Central memory CD4-positive, alpha-beta T cell (primary cell): ENCODE data around the gene TNFSF13B.
"Not testable (repeated sequence)": the region's sequence is repeated elsewhere in the genome, so short reads cannot be mapped to it uniquely, and the experiment has no call there.

Experiments used
- DNase-seq: peaks from one replicate; pipeline ENCODE4 v3.0.0; 2022

The TNFSF13B gene

DNA sequence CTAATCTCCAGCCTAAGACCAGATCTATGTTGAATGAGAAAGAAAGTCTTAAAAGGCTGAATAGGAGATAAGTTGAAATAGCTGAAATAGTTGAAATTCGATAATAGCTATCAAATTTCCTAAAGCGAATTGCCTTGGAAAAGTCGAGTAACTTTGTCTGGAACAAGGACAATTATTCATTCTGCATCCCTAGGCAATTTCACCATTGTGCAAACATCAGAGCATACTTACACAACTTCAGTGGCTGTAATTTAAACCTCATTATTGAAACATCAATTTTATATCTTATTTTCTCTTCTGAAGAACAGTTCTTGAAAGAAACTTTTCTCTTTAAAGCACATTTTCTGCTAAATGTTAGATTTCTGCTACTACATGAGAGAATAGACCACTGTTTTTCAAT is 13.6 kb downstream of the TNFSF13B start:
- no peak for DNase-seq

DNA sequence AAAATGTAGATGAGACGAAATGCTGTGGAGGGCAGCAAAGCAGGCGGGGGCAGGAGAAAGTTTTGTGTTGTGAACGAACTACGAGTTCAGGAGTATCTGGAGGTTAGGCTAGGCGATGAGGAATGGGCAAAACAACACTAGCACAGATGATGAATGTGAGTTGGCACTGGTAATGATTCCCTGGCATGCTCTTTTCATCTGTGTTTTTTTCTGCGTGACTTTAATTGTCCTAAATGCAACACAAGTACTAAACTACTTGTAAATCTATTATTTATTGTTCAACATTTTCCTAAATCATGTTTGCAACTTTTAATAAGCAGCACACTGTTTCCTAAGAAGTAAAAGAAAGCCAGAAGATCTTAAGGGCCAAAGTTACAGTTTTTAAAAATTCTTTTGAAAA is 19.2 kb downstream of the TNFSF13B start:
- no peak for DNase-seq

DNA sequence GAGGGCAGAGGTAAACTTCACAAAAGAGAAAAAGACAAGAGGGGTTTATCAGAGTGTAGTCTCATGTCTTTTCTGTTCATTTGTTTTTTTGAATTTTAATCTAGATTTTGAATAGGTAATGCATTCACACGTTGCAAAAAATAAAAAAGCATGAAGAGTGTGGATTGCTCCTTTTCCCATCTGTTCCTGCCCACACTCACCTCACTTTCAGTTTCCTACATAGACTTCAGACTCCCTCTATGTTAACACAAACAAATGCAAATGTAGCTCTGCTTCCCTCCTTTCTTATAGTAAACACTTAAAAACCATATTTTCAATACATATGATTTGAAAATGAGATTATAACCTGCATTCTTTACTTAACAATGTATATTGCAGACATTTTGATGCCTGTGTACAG is 20.3 kb downstream of the TNFSF13B start:
- no peak for DNase-seq

DNA sequence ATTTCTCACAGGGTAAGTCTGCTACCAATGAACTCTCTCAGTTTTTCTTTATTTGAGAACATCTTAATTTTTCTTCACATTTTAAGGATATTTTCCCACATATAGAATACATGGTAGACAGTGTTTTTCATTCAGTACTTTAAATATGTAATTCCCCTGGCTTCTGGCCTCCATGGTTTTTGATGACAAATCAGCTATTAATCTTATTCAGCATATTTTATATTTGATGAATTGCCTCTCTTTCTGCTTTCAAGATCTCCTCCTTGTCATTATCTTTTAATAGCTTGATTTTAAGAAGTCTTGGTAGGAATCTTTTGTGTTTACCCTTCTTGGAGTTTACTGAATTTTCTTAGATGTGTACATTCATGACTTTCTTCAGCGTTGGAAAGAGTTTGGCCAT is 27.6 kb downstream of the TNFSF13B start:
- no peak for DNase-seq

DNA sequence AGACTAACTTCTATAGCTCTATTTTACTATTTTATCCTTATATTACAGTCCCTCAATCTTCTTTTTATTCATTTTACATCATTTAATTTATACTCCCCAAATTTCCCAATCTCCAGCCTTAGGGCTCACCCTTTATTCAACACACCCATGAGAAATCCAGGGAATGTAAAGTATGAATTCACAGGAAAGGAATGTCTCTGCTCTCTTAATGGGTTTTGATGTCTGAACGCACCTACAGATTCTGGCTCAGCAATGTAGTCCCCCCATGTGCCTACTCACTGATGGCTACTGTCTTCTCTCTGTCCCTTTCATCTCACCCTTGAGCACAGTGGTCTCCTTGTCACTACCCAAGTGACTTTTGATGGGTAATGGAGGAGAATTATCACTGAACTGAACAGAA is 32.8 kb downstream of the TNFSF13B start:
- DNase-seq, result no peak

DNA sequence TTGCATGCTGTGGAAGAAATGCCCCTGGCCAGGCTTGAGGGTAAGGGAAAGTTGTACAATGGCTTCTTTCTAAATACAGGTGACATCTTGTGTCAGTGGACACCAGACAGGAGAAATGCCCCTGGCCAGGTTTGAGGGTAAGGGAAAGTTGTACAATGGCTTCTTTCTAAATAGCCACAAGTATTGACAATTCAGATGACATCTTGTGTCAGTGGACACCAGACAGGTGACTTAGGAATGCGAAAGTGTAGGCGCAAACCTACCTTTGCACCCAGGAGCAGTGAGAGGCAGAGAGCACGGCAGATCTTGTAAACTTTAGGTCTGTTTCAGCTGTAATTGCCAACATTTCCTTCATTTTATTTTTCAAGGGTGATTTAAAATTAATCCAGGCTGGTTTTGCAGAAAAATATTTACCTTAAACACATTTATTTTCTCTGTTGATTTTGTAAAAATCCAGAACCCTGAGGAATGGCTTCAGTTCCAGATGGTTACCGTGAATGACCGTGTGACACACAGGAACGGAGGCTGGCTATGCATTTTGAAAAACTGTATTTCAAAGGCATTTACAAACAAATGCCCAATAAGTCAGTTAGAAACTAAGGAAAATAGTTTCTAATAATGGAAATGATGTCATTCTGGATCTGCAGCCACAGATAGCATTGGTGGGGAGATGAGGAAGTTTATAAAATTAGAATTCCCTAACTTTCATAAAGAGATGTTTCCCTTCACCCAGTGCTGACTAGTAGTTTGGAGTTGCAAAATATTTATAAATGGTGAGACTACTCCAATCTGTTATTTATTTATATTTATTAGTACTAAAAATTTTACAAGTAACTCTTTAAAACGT is 34.9 kb downstream of the TNFSF13B start:
- DNase-seq, result no peak

DNA sequence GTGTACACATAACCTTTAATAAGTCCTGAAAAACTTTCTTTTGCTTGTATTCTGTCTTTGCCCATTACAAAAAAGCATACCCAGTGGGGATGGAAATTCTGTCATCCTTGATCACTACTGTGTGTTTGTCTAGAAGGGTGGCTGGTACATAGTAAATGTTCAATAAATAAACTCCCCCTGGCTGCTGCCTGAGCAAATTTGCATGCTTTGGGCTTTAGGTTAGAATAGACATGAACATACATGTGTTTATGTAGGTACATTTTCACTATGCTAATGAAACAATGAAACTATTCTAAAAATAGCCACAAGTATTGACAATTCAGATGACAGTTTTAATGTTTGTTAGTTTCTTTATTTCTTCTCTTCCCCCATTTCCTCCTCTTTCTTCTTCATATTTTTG is 36.1 kb downstream of the TNFSF13B start:
- no peak for DNase-seq

DNA sequence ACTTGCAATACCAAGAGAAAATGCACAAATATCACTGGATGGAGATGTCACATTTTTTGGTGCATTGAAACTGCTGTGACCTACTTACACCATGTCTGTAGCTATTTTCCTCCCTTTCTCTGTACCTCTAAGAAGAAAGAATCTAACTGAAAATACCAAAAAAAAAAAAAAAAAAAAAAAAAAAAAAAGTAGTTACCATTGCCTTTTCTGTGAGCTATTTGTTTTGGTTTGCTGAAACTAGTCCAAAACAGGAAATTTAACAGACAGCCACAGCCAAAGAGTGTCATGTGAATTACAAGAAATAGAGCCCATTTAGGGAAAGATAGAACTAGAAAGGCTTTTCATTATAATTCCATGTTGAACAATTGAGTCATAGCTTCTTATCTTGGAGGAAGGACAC is 37.3 kb downstream of the TNFSF13B start:
- DNase-seq, result peak; percentile 45

DNA sequence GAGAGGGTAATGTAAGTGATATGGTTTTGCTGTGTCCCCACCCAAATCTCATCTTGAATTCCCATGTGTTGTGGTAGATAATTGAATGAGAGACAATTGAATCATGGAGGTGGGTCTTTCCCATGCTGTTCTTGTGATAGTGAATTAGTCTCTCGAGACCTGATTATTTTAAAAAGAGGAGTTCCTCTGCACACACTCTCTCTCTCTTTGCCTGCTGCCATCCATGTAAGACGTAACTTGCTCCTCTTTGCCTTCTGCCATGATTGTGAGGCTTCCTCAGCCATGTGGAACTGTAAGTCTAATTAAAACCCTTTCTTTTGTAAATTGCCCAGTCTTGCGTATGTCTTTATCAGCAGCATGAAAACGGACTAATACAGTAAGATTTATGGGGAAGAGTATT is 42.1 kb downstream of the TNFSF13B start:
- DNase-seq, result not testable (repeated sequence)

DNA sequence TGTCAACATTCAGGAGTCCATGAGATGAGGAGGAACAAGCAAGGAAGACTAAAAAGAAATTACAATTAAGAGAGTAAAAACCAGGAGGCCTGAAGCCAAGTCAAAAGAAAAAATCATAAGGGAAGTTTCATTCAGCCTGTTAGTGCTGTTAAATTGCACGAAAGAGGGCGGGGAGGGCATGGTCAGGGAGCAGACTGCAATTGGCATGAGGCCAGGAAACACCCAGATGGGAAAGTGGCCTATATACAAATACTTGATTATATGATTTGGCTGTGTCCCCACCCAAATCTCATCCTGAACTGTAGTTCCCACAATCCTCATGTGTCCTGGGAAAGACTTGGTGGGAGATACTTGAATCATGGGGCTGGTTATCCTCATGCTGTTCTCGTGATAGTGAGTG is 43.9 kb downstream of the TNFSF13B start:
- no peak for DNase-seq

DNA sequence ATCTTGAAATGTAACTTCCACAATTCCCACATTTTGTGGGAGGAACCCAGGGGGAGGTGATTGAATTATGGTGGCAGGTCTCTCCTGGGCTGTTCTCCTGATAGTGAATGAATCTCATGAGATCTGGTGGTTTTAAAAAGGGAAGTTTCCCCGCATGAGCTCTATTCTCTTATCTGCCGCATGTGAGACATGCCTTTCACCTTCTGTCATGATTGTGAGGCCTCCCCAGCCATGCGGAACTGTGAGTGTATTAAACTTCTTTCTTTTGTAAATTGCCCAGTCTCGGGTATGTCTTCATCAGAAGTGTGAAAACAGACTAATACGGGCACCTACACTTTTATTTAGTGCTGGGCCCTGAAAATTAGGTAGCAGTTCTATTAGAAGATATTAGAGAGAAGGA is 45.8 kb downstream of the TNFSF13B start:
- no peak for DNase-seq

DNA sequence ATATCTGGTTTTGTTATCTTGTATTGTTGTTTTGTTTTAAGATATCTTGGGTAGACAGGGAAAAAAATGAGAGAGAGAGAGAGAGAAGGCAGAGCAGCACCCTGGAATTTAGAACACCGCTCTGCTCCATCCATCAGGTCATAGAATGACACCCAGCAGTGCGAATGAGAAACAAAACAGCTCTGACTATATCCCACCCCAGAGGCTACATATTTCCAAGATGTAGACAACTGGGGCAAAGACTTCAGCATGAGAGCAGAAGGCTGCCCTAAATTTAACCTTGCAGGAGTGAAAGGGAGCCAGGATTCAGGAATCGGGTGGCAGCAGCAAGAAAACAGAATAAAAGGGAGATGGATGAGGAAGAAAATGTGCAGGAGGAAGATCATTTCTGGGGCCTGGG is 46.5 kb downstream of the TNFSF13B start:
- no peak for DNase-seq

DNA sequence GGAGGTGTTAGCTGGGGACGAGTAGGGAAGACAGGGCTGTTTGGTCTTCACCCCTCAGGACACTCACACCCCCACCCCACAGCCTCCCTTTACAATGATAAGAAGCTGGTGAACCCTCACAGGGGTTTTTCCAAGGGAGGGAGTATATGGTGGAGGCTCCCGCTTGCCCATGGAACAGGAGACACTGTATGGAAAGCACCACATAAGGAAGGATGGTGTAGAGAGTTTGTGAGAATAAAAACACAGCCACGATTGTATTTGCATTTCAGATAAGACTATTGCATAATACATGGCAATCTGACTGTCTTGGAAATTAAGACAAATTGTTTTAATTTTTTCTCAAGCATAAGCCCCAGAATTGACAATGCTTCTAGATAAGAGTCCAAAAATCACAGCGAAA is 46.9 kb downstream of the TNFSF13B start:
- no peak for DNase-seq

DNA sequence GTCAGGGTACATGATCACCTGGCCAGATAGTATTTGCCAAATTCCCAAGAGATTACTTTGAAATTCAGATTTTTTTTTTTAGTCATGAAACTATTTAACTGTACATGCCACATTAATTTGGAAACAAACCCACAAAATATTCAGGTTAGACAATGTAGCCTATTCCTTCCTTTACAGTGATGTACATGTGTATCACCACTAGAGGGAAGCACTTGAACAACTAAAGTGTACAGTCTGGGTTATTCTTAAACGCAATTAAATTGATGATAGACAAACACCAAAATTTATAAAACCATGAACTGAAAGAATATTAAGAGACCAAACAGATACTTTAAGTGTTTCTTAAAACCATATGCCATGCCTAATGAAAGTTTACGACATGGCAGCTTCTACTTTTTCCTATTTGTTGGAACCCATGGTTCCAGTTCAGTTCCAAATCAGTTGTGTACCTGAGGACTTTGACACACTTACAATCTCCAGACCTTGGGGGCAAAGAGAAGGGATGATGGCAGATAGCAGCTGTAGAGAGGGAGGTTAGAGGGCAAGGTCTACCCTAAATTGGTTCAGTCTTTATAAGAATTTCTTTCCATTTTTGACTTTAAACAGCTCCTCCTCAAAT is 52.8 kb downstream of the TNFSF13B start:
- peak; percentile 56 for DNase-seq

DNA sequence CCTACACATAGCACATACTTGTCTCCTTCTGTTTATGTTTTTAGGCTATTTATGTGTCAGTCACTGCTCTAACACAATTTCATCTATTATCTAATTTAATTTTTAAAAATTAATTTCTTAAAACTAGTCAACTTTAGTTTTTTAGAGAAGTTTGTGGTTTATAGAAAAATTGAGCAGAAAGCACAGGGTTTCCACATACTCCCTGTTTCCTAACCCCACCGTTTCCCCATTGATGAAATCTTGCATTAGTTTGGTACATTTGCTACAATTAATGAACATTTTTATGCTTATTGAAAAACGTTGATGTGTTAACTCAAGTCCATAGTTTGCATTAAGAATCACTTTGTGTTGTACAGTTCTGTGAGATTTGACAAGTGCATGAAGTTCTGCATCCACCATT is 53.5 kb downstream of the TNFSF13B start:
- DNase-seq, result no peak

DNA sequence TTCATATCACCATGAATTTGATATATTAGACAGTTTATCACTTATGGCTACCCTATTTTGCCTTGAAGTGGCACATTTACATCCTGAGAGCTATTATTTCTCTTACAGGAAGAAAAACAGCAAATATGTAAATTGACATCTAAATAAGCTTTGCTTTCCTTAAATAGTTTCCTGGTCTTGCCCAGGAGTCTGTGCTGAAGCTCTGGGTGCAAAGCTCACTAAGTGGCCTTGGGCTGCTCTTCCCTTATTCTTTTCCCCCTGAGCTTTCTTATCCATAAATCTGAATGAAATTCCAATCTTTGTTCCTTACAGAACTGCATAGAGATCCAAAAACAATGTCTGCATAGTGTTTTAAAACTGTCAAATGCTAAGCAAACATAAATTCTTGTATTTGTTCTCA is 56.3 kb downstream of the TNFSF13B start:
- no peak for DNase-seq

DNA sequence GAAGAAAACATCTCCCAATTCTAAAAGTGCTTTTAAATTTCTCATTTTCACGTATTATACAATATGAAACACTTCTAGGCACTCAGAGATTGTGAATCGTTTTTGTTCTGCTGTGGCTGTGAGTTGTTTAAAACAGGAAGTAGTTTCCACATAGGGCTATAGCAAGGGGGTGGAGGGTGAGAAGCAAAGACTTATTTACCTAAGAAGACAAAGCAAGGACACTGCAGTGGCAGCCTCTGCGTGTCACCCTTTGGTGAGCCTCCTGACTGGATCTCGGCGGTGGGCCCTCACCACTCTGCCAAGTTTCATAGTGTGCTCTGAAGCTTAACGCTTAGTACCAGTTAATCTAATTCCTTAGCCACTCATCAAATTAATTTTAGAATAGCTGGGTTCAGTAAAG is 56.8 kb downstream of the TNFSF13B start:
- peak; percentile 13 for DNase-seq

DNA sequence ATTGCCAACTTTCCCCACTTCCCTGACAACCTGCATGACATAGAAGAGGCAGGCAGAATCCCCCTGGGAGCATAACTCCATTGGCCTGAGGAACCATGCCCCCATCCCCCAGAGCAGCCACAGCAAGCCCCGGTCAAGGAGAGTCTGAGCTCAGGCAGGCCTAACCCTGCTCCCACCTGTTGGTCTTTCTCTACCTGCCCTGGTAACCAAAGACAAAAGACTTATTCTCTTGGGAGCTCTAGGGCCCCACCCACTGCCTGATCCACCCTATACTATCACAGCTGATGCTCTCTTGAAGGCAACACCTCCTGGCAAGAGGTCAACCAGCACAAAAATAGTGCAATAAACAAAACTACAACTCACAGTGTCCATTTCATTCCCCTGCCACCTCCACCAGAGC is 59.3 kb downstream of the TNFSF13B start:
- no peak for DNase-seq

DNA sequence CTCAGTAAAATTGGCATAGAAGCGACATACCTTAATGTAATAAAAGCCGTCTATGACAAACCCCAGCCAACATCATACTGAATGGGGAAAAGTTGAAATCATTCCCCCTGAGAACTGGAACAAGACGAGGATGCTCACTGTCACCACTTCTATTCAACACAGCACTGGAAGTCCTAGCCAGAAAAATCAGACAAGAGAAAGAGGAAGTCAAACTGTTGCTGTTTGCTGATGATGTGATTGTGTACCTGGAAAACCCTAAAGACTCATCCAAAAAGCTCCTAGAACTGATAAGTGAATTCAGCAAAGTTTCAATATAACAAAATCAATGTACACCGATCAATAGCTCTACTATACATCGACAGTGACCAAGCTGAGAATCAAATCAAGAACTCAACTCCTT is 63.3 kb downstream of the TNFSF13B start:
- no peak for DNase-seq

DNA sequence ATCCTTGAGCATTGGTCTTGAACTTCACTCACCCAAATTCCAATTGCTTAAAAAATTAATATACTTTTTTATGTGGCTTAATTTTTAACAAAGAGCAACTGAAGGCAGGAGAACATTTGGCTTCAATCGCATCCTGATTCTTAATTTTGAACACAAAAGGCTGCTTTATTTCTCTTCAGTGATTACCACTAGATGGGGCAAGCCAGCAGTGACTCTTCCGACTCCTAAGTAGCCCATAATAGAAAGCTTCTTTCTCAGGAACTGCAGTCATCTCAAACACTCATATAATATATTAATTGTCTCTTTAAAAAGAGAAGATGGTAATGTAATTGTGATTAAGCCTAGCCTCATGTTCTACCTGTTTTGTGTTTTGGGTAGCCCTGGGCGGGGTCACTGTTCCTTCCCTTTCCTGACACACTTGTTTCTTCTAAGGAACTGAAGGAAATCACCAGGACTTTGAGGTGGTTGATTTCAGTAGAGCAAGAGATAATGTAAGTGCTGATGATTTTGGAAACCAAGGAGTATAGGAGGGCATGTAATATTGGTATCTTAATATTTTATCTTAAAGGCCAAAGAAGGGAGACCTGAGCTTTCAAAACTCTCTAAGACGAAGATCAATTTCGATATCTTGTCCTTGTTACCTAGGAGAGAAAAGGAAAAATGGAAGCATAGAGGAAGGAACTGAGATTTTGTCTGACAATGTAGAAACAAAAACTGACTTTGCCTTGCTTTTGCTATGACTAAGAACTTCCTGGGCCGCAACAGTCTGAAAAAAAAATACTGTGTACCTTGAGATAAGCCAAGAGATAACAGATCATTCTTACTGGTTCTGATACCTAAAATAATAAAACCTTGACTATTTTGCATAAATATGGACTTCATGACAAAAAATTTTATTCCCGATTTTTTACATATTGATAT is 73.1 kb downstream of the TNFSF13B start:
- peak; percentile 53 for DNase-seq

DNA sequence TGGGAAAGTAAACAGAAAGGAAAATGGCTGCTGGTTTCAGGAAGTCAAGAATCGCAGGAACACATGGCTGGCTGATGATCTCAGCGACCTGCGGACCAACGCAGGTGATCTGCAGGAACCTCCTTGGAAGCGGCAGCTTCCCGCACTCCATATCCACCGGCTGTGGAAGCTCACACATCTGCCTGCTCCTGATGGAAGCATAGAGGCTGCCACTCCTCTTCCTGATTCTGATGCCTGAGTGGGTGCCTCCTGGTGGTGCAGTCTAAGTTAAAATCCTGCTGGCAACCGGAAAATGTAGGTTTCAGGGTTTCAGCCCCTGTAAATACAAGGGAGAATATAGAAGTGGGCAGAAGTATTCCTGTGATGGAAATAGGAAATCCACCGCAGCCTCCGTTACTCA is 75.5 kb downstream of the TNFSF13B start:
- no peak for DNase-seq

DNA sequence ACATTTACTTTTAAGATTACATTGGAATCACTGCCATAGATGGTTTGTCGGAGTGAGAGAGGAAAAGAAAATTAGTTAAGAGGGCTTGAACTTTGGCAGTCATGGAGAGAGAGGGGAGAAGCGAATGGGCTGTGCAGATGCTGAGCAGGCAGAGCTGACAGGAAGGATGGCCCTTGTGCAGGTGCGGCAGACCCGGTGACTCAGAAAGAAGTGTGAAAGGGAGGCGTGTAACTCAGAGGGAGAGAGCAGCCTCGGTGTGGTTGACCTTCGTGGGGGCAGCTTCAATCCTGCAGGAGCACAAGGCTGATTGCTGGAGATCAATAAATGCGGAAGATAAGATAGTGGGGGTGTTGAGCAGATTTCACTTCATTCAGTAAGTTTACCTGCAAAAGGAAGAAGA is 76.9 kb downstream of the TNFSF13B start:
- peak; percentile 23 for DNase-seq

DNA sequence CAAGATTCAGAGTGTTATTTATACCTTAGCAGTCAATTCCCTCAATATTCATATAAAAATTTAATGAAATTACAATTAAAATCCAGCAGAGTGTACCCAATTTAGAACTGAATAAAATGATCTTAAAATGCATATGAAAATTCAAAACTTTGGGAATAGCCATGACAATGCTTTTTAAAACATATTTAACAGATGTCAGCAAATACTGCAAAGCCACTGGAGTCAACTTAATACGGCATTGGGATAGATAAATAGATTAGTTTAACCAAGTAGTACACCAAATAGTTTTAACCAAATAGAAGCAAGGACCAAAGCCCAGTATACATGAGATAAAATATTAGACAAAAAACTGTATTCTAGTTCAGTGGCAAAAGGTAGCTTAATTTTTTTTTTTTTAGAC is 79.8 kb downstream of the TNFSF13B start:
- DNase-seq, result no peak

DNA sequence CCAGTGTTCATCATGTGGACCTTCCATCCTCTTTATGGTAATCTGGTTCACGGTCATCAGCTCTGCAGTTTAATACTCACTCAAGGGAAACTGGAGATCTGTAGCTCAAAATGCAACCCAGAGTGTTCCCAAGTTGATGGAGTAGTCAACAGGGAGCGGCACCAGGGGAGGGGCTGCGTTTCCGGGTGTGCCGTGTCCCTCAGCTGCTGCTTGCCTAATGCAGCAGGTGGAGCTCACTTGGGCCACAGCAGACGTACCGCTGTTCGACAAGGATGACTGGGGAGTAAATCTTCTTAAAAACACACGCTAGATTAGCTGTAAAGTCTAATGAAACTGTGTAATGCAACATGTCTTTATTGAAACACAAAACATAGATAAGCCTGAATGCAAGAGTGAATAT is 81.1 kb downstream of the TNFSF13B start:
- no peak for DNase-seq
